ENCODE measurements around the gene SEMA4C.
"Not testable (repeated sequence)": the region's sequence is repeated elsewhere in the genome, so short reads cannot be mapped to it uniquely, and the experiment has no call there.

Gene SEMA4C

DNA sequence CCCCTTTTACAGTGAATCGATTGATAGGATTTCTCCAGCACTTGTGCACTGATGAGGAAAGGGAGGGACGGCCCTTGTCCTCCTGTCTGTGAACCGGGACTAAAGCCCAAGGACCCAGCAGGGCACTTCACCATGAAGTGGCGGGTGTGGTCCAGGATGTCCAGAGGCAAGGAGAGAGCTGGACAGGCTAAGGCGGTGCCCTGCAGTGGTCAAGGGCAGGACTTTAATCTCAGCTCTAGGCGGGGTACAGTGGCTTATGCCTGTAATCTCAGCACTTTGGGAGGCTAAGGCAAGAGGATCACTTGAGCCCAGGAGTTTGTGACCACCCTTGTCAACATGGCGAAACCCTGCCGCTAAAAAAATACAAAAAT lies 28.2 kb upstream of the SEMA4C start:
- no peak for DNase-seq

DNA sequence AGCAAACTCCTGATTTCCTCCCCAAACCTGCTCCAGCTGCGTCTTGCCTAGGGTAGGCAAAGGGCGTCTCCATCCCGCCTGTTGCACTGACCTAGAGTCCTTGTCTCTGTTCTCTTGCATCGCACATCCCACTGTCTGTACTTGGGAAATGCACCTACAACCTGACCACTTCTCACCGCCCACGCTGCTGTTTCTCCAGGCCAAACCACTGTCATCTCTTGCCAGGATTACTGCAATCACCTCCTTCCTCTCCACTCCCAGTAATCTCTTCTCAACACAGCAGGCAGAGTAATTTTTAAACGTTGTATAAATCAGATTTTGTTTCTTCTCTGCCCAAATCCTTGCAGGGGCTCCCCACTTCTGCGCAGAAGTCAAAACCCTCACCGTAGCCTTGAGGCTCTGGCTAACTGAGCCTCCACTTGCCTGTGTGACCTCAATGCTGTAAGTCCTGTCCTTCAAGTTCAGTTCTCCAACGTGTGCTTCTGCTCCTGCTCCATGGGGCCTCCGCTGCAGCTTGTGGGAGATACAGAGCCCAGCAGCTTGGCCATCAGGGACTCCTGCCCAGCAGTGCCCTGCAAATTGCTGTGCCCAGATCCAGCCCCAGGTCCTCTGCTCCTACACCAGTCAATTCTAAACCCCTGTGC lies 27.7 kb upstream of the SEMA4C start:
- DNase-seq = no peak

DNA sequence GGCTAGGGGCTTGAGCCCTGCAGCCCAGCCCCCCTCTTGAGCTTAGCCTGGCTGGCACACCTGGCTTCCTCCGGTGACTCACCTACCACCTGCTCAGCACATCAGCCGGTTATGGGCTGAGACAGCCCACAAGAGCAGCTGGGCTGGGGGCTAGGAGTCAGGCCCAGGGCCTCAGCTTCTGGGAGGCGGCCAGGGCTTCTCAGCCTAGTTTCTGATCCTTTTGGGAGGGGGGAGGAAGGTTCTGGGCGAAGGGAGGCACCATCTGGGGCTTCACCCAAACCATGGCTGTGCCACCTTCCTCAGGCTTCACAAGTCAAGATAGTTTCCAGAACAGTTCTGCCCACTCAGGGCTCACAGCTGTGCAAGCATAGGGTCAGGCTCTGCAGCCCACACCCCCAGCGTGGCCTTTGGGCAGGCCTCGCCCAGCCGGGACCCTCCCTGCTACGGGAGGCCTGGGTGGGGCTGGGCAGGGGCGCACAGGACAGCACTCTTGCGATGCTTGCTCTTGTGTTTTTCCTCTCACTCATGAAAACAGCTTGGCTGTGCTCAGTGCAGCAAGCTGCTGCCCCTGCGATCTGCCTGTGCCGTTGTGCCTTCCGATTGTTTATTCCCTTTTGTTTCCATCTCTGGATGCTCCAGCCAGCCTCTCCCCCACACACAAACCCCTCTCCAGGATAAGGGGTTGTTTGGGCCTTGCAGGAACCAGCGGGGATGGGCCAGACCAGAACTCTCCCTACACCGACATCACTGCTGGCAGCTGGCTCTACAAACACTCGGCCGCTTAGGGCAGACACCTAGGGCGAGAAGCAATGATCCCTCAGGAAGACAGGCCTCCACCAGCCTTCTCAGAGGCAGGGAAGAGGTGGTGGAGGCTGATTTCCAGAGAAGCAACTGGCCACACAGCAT lies 26.1 kb upstream of the SEMA4C start:
- no peak for DNase-seq

DNA sequence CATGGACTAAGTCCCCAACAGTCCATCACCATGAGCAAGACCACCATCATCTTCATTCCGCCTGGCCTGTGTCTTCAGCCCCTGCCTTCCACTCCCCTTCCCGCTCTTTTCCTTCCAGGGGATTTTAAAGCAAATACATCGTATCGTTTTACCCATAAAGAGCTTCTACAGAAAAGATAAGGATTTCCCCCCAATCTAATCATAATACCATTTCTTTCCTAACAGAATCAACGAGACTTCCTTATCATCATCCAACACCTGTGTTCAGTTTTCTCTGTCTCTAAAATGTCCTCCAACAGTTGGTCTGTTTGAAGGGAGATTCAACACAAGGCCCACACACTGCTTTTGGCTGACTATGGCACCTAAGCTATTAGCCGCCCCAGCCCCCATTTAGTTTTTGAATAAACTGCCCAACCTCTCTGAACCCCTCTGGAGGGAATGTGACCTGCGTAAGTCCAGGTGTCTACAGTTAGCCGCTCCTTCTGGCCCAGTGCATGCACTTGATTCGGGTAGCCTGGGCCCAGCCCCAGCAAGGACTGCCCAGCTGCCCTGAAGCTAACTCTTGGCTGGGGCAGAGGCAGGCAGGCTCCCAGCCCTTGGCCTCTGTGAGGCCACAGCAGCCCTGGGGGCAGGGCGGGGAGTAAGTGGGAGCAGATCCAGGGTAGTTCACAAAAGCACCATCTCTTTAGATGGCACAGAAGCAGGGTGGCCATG lies 25.3 kb upstream of the SEMA4C start:
- DNase-seq = no peak

DNA sequence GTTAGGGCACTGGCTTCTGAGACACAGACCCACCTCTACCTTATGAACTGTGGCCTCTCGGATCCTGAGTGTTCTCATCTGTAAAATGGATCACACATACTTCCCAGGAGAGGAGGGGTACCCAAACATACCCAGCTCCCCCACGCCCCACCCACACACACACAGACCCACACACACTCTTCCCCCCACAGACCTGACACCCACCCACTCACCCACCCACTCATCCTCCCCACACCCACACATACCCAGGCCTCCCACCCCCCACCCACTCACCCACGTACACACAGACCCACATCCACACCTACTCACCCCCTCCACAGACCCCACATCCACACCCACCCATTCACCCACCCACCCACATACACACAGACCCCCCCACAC lies 24.3 kb upstream of the SEMA4C start:
- no peak for DNase-seq

DNA sequence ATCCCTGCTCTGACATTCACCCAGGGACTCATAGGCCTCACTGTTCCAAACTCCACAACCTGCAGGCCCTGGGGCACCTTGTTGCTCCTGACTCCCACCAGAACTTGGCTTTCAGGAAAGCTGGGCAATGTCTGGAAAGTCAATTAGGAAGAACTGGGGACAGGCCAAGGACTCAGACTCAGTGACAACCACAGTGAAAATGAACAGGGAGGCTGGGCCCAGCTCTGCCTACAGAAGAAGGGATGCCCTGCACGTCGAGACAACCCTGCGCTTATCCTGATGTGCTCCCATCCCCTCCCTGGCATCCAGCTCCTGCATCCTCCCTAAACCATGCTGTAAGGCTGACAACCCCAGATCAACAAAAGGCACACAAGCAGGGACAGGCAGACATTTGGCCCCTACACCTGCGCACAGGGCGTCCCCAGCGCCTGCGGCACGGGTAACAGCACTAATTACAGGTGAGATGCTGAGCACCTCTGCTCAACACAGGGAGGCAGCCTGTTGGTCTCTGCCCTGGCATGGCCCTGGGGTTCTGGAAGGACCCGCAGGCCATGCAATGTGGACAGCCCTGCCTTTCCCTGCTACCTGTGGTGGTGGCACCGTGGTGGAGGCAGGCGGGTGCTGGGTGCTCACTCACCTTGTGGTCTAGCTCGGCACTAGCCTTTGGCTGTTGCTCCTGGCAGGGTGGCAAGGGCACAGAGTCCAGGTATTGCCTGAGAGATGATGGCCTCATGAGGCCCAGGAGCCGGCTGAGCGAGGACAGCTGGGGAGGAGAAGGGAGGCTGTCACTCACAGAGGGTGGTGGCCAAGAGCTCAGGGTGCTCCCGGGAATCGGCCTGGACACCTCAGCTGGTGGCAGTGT lies 23.6 kb upstream of the SEMA4C start:
- no peak for DNase-seq

DNA sequence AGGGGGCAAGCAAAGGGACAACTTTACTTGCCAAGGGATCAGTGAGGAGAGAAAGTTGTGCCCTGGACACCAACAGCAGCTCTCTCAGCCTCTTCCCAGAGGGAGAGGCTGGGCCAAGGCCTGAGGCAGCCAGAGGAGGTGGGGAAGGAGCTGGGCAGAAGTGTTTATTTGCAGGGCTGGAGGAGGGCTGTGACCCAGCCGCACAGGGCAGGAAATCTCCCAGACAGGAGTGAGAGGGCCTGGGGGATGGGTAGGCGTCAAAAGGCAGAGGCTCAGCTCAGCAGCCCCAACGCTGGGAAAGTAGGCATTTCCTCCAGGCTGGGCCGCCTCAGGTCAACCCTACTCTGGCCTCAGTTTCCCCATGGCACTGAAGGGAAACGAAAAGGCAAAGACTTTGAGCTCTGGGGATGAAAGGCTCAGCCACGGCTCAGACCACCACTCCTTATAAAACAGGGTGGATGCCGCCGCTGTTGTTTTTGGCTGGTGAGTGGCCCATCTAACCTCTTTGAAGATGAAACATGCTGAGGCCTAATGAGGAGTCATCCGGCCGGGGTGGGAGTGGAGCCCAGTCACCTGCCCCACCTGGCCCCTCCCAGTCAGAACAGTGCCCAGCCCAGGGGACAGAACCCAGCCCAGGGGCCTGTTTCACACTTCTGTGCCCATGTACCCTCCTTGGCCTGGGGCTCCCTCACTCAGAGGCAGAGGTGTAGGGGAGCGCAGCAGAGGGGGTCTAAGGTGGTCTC lies 21.9 kb upstream of the SEMA4C start:
- DNase-seq = no peak

DNA sequence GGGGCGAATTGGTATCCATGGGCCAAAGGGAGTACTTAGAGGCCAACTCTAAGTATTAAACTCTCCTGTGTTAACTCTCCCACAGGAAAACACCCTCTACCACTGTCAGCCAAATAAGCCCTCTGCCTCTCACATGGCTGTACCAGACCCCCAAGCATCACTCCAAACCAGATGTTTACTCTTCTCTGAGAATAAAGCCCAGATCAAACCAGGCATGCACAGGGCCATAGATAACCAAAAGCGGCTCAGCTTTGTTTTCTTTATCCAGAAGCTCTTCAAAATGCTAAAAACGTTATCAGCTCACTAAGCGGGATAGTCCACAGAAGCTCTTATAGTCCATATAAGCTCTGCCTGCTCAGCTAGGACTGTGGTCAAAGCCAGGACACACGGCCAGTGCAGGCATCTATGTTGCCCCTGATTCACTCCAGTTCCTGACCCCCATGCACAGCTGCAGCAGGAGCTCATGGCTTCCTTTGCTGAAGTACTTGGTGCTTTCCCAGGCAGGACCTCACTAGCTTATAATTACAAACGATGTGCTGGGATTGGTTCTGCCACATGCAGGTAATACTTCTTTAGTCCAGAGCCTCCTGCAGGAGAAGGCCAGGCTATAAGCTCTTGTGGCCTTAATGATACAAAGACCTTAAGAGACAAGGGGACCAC lies 21.0 kb upstream of the SEMA4C start:
- DNase-seq = no peak

DNA sequence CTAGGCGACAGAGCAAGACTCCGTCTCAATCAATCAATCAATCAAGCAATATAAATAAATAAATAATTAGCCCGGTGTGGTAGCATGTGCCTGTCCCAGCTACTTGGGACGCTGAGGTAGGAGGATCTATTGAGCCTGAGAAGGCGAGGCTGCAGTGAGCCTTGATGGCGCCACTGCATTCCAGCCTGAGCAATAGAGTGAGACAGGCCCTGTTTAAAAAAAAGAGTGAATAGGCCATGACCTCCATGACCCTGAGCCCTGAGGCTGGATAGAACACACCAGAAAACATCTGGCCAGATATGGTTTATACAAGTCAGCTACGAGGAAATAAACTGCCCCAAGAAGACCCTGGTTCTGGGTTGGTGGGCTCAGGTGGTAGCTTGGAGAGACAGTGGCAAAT lies 20.4 kb upstream of the SEMA4C start:
- DNase-seq = no peak

DNA sequence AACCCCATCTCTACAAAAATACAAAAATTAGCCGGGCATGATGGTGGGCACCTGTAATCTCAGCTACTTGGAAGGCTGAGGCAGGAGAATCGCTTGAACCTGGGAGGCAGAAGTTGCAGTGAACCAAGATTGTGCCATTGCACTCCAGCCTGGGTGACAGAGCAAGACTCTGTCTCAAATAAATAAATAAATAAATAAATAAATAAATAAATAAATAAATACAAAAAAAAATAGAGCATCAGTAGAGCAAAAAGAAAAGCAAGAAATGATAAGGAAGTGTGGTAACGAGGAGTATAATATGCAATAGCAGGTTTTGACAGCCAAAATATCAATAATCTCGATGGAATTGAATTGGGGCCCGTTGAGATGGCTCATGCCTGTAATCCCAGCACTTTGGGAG lies 19.6 kb upstream of the SEMA4C start:
- DNase-seq = not testable (repeated sequence)

DNA sequence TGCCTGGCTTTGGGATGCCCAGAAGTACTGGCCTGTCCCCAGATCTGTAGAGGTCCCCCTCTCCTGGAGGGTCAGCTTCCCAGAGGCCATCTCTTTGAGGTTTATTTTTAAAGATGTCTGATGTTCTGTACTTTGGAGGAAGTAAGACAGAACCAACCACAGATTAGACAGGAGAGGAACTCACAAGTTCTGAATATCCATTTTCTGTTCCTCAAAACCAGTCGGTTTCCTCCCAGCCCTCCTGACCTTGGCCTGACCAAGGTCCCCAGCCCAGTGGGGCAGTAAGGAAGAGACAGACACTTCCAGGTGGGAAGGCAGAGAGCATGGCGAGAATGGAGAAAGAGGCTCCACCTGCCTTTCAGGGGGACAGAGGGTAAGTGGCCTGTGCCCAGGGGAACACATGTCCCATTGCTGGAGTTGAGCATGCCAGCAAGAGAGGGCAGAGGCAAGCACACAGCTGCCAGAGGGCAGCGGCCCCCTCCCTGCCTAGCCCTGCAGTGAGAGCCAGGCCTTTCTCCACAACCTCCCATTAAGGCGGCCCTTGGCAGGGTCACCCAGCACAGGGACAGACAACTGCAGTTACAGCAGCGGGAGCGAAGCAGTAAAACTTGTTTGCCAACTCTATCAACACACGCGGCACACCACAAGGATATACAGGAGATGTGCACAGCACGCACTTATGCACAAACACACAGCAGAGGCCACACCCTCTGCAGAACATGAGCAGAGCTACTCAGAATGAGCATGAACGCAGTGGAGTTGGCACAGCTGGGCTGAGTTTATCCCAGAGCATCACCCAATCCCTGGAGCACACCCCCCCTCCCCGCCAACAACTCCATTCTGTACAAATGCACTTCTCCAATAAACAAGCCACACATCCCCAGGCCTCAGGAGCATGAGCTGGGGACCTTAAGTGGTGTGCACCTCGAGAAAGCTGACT lies 18.5 kb upstream of the SEMA4C start:
- no peak for DNase-seq

DNA sequence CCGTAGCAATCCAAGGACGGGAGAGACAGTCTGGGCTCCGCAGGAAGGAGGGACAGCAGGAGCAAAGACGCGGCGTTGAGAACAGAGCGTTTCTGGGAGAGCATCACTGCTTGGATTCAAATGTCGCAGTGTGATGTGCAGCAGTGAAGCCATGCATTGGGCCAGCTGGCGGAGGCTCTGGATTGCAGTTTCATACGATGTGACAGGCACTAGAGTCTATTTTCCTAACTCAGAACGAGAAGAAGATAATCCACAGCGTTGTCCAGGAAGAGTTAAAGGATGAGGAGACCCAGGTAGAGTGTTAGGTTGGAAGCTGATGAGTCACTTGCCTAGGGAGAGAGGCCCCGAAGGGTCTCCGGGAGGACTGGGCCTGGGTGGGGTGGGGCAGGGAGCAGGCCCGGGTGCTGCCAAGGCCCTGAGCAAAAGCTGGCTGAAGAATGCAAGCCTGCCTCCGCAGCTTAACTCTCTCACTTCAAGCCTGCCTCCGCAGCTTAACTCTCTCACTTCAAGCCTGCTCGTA lies 17.7 kb upstream of the SEMA4C start:
- no peak for DNase-seq

DNA sequence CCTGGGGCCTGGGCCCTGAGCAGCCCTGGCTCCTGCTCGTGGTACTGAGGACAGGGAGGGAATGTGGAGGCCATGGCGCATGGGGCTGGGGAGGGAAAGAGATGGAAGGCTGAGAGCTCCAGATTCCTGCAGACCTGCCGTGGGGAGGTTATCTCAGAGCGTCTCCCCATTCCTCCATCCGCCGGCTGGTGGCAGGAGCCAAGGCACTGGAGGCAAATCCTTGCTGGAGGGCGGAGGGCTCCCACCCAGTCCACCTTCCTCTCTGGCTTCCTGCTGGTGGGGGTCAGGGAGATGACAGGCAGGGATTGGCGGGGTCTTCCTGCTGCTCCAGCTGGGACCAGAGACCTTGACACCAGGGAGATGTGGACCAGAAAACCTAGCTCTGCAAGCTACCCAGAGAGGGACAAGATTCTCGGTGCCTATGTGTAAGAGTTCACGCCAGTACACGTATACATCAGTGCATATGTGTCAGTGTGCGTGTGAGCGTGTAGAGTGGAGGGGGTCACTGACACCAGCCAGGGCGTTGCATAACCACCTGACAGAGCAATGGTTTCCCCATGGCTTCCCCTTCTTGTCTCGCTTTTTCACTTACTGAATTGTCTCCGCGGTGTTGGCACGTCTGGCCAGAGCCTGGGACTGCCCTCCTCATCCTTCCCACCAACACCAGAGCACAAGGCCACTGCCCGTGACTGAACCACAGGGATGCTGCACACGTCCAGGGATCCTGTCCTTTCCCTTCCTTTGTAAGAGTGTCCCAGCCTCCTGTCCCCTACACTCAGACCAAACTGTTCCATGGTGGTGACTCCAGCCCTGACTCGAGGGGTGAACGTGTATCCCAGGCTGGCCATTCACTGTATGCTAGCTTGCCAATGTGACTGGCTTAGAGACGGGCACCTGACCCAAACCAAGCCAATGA lies 15.8 kb upstream of the SEMA4C start:
- no peak for DNase-seq

DNA sequence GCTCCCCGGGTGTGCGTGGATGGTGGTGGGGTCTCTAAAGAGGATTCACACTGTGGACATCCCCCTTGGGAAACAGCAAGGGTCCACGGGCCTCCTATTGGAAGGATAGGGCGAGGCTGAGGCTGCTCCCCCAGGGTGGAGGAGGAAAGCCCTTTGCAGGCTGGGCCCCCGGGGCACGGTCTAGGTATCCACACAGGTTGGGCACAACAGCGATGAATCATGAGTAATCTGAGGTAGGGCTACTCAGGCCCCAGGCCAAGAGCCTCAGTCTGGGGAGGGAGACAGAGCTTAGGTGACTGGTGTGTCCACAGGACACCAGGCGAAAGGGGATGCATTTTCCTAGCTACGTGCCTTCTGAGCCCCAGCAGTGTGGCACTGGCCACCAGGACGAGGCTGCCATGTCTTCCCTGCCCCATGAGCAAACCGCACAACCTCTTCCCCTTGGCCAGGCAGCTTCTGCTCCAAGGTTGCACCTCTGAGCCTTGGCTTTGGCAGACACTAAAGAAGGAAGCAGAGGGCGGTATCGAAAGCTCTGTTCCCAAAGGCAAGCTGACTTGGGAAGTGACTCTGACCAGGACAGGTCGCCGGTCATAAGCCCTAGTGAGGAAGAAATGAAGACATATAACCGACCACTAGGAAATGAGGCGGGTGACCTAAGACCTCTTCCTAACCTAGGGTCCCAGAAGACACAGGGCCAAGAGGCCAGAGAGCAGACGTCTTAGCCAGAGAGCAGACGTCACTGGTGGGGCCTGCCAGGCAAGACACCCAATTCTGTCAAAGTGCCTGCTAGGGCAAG lies 14.6 kb upstream of the SEMA4C start:
- no peak for DNase-seq

DNA sequence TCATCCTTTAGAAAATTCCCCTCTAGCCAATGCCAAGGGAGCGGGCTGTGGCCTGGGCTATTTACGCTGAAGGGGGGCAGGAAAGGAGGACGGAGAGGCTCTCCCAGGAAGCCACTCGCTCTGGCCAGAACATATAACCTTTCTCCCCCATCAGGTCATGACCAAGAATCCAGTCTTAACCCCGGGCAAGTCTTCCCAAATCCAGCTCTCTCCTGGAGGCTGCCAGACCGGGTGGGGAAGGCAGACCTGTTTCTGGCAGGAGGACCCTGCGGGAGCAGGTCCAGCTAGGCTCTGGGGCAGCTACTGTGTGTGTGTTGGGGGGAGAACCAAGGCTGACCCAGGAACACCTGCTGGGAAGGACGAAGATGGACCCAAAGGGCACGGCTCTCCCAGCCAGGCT lies 13.4 kb upstream of the SEMA4C start:
- DNase-seq = no peak

DNA sequence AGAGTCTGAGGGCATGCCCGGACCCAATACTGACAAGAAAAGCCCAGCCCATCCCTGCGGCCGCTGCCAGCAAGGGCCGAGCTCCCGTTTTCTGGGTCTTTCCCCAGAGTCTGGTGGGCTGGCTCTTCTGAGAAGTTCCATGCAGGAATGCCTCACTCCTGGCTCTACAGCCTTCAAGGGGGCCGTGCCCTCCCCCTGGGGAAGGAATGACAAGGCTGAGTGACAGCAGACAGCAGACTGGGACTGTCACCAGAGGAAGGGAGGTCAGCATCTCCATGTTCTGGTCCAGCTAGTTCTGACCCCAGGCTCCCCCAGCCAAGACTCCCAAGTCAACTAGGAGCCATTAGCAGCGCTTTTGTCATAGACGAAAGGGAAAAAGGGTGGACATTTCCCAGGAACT lies 13.0 kb upstream of the SEMA4C start:
- no peak for DNase-seq

DNA sequence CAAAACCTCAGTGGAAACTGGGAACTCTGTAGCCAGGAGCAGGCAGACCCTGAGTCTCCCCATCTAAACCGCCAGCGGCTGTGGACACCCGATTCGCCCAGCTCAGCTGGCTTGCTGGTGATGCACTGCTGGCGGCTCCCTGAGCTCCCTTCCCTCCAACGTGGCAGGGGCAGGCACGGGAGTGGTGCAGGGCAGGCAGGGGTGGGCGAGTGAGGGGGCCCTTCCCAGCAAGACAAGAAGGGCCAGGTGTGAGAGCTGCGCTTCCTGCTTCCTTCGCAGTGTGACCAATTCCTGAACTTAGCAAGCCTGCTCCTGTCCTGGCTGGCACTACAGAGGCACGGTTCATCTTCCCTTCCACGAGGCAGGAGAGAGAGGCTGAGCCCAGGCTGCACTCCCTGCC lies 12.3 kb upstream of the SEMA4C start:
- DNase-seq = no peak
